ENCODE data around the gene SOX18. TPM values are rescaled to one million over a fixed set of nuclear protein-coding genes. Genes with fewer than 3 reads are reported as not detected.

The SOX18 gene
- total and polyA plus RNA-seq, 2 of the 8 experiments (the other 6 are each of a cell fraction or from before 2014, with no cell fraction given), result 0.09 TPM; not detected in 1

- TF ChIP-seq EP300 (IDR thresholded peaks at IDR 0.05; ENCODE audit: borderline replicate concordance in 1 of 2, low read depth in 2 of 2, low read length in 2 of 2) (no peak), RAD21 (IDR thresholded peaks at IDR 0.05 in 1 of 2, conservative IDR thresholded peaks at IDR 0.05 in 1 of 2; ENCODE audit: low read depth in 2 of 2, low read length in 2 of 2) (peak; percentile 66 to 82), TCF12 (IDR thresholded peaks at IDR 0.05; ENCODE audit: low read depth, low read length) (peak; percentile 73; the same call in 1 of the 2 replicates), CREB1 (IDR thresholded peaks at IDR 0.05) (no peak; the same call in 1 of the 2 replicates), TAF1 (IDR thresholded peaks at IDR 0.05; ENCODE audit: low read depth, low read length) (no peak), SUZ12 (IDR thresholded peaks at IDR 0.05; ENCODE audit: low read length) (peak; percentile 11; the same call in 1 of the 2 replicates), GABPA (IDR thresholded peaks at IDR 0.05; ENCODE audit: borderline replicate concordance, insufficient read depth, low read length) (peak; percentile 81; the same call in 1 of the 2 replicates), EZH2 (IDR thresholded peaks at IDR 0.05; ENCODE audit: low read depth, low read length, severe bottlenecking) (peak; percentile 21), TEAD4 (IDR thresholded peaks at IDR 0.05; ENCODE audit: low read depth, low read length) (peak; percentile 53; the same call in 1 of the 2 replicates), BACH1 (IDR thresholded peaks at IDR 0.05; ENCODE audit: low read length) (no peak), KDM4A (IDR thresholded peaks at IDR 0.05; ENCODE audit: low read depth, low read length, severe bottlenecking) (peak; percentile 70), MAX (IDR thresholded peaks at IDR 0.05) (peak; percentile 36), ASH2L (IDR thresholded peaks at IDR 0.05; ENCODE audit: low read length) (peak; percentile 47)
Observed at GRCh38 chr20:64038565-64039292, 10.7 kb downstream of the SOX18 start (continued).

Data from H1 (cell line).